ENCODE results near the gene SLC10A7.

GRCh38 chr4:146278986-146279385 lies 242.8 kb downstream of the SLC10A7 start:
- TF ChIP-seq, protein P1, sequence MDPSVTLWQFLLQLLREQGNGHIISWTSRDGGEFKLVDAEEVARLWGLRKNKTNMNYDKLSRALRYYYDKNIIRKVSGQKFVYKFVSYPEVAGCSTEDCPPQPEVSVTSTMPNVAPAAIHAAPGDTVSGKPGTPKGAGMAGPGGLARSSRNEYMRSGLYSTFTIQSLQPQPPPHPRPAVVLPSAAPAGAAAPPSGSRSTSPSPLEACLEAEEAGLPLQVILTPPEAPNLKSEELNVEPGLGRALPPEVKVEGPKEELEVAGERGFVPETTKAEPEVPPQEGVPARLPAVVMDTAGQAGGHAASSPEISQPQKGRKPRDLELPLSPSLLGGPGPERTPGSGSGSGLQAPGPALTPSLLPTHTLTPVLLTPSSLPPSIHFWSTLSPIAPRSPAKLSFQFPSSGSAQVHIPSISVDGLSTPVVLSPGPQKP (IDR thresholded peaks at IDR 0.05; ENCODE audit: borderline replicate concordance, low read depth, low read length): no peak
- no peak for TF ChIP-seq SMC3 (IDR thresholded peaks at IDR 0.05; ENCODE audit: low read depth, low read length)
